OCI-M1 (cell line): ENCODE measurements around the gene HJV.
A peak's percentile ranks its signal among the peaks of the same experiment; 100 is the strongest.

Experiments
- DNase-seq: peaks from one replicate; lab custom pipeline; 2025; lab: John Stamatoyannopoulos, UW

The HJV gene

GRCh38 chr1:145993618-145994390, 27.7 kb downstream of the HJV start:
- DNase-seq, result no peak

GRCh38 chr1:145992958-145993617, 28.4 kb downstream of the HJV start:
- no peak for DNase-seq

GRCh38 chr1:145992502-145992936, 29.0 kb downstream of the HJV start:
- DNase-seq, result peak; percentile 88

DNA sequence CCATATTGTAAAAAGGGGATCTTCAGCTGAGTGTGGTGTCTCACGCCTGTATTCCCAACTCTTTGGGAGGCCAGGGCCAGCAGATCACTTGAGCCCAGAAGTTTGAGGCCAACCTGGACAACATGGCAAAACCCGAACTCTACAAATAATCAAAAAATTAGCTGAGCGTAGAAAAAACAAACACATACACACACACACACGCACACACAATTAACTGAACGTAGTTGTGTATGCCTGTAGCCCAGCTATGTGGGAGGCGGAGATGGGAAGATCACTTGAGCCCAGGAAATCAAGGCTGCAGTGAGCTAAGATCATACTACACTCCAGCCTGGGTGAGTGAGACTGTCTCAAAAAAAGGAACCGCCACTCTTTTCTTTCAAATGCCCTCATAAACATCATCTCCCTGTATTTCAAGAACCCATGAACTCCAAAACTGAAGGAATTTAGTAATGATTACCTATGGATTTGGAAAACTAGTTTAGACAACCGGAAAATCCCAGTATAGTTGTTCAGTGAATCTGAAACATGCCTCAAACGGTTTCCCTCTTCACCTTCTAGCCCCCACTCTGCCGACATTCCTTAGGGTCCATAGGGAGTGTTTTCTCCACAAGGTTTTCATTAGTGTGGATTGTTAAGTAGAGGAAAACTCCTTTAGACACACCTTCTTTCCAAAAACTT, 29.7 kb downstream of the HJV start:
- DNase-seq, result peak; percentile 90

DNA sequence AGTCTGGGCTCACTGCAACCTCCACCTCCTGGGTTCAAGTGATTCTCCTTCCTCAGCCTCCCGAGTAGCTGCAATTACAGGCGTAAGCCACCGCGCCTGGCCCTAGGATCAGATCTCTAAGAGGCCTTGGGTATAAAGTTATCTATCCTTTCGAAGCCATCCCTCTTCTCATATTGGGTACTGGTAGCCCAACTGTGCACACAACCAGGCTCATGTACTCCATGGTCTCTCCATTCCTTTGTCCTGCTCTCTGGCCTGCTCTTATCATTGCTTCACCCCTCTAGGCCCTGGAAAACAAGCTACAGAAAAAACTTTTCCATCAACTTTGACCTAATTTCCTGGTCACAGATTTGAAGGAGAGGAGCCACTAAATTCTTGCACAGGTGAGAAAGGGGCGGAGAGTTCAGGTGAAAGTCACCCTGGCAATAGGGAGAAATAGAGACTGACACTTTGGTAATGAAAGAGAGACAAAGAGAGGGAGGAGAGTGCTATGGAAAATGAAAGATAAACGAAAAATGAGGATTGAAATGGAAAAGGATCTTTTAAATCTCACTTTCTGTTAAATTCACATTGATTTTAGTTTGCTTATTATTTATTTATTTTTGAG, 31.2 kb downstream of the HJV start:
- no peak for DNase-seq

- no peak for DNase-seq
These were observed 32.8 kb downstream of the HJV start for GRCh38 chr1:145988773-145989172.

DNA sequence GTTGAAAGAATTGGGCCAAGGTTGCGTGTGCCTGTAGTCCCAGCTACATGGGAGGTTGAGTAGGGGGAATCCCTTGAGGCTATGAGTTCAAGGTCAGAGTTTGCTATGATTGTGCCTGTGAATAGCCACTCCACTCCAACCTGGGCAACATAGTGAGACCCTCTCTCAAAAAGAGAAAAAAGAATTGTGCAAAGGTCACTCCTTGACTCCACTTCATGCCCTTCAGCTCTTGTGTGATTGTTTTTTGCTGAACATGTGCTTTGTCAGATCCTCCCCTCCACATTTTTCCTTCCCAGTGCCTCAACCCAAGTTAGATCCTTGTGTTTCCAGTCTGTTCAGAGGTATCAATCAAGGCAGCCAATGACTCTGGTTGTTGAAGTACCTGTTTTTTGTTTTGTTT, 33.6 kb downstream of the HJV start:
- DNase-seq, result no peak

DNA sequence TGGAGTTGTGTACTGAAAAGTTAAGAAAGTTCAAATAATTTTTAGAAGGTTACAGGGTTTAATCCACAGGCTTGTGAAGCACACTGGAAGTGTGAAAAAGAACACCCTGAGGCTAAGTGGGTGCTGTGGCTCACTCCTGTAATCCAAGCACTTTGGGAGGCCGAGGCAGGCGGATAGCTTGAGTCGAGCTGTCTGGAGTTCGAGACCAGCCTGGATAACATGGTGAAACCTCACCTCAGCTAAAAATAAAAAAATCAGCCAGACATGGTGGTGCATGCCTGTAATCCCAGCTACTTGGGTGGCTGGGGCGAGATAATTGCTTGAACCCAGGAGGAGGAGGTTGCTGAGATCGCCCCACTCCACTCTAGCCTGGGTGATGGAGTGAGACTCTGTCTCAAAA, 35.0 kb downstream of the HJV start:
- no peak for DNase-seq

DNA sequence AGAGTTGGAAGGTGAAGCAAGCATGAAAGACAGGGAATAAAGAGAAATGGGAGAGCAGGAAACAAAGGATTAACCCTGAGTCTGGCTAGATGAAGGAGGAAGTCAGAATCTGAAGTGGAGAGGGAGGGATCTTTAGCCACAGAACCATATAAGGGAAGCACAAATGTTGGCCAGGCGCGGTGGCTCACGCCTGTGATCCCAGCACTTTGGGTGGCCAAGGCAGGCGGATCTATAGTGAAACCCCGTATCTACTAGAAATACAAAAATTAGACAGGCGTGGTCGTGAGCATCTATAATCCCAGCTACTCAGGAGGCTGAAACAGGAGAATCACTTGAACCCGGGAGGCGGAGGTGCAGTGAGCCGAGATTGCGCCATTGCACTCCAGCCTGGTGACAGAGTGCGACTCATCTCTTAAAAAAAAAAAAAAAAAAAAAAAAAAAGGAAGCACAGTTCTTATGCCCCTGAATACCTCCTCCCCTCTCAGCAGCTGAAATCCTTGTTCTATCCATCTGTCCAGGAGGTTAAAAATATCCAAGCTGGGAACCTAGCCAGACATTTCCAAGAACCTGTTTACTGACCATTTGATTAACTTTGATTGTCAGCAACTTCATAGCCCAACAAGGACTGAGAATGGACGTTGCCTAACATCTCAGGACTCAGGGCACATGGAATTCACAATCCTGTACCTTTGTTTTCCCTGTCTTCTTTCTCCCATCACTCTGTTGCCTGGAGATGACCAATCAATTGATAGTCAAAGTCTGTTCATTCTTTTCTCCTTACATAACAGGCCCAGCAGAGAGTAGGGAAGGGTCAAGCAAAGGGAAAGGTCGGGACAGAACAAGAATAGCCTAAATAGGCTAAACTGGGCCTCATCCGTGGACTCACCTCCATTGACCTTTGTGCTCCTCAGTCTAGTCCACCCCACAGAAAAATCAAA, 35.8 kb downstream of the HJV start:
- DNase-seq, result peak; percentile 91

DNA sequence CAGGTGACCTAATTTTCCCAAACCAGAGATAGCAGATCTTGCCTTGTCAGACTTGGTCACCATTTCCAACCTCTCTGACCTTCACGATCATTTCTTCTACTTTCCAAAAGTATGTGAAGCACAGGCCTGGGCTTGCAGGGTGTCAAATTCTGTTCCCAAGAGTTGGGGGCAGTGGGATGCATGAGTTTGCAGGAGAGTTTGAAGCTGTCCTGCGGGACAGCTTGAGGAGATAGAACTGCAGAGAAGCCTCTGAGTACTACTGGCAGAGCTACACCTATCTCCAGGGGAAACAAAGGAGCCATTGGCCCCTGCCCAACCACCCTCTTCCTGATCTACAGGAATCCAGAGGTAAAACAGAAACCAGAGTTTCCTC, 36.4 kb downstream of the HJV start:
- no peak for DNase-seq

GRCh38 chr1:145983960-145984830, 37.3 kb downstream of the HJV start:
- DNase-seq, result no peak

DNA sequence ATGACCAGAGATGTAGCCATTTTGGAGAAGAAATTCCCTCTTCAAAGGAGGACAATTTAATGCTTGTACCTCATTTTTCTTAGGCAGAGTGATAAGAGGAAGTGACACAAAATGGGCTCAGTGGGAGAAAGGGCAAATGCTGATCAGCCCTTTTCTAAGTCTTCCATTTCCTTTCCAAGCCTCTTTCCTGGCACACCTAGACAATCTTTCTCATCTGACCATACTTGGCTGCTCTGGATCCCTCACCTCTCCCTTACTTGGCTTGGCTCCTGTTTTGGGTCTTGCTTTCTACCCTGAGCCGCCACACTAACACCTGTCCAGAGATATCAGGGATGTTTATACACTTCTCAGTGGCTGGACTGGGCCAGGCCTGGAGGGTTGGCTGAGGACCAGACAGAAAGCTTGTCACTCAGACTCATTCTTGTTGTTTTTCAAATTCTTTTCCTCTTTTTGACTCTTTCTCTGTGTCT, 38.3 kb downstream of the HJV start:
- no peak for DNase-seq

DNA sequence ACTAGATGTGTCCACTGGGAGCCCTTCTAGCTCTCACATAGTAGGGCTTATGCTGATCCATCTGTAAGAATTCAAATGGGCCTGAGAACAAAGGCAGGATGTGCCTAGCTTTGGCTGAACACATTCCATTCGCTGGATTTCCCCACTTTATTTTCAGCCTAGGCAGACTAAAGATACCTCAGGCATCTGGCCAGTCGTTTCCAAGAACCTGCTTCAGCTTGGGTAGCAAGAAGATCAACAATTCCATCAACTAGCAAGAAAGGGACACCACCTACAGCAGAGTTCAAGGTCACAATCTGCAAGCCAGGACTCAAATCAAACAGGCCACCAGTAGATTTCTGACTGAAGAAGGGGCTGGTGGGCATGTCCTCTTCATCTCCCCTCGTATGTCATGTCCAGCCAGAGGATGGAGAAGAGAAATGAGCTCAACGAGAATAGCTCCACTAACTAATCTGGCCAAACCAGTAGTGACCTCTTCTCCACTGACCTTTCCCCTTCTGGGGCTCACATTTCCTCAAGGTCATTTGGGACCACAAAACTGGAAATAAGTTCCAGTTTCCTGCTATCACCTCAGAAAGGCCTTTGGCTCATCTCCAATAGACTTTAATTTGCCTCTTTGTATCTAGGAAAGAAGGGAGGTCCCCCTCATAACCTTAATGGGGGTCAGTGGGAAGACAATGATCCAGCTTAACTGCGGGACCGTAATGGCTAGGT, 39.4 kb downstream of the HJV start:
- no peak for DNase-seq

- no peak for DNase-seq
These were observed 41.0 kb downstream of the HJV start for GRCh38 chr1:145980457-145980994.

- peak; percentile 86 for DNase-seq
These were observed 41.6 kb downstream of the HJV start for GRCh38 chr1:145979746-145980456.

- peak; percentile 100 for DNase-seq
These were observed 42.4 kb downstream of the HJV start for GRCh38 chr1:145978854-145979745.

GRCh38 chr1:145978471-145978853, 43.1 kb downstream of the HJV start:
- DNase-seq, result no peak
